Measurements from ENCODE around the gene OR56A4.

DNA sequence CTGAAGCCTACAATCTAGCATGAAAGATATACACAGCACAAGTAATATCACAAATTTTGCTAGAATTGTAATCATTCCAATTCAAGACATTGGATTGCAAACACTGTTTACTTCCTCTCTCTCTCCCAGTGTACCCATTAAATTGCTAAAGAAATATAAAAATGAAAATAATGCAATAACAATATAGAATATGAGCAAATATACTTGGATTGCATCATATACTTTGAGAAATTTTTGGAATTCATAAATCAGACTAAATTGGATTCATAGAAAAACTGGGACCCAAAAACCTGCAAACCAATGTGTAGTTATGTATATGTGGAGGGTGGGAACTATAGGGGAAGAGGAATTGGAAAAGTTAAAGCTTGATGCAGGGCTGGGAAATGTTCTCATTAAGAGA is 48.8 kb upstream of the OR56A4 start:
- TF ChIP-seq, protein P1, sequence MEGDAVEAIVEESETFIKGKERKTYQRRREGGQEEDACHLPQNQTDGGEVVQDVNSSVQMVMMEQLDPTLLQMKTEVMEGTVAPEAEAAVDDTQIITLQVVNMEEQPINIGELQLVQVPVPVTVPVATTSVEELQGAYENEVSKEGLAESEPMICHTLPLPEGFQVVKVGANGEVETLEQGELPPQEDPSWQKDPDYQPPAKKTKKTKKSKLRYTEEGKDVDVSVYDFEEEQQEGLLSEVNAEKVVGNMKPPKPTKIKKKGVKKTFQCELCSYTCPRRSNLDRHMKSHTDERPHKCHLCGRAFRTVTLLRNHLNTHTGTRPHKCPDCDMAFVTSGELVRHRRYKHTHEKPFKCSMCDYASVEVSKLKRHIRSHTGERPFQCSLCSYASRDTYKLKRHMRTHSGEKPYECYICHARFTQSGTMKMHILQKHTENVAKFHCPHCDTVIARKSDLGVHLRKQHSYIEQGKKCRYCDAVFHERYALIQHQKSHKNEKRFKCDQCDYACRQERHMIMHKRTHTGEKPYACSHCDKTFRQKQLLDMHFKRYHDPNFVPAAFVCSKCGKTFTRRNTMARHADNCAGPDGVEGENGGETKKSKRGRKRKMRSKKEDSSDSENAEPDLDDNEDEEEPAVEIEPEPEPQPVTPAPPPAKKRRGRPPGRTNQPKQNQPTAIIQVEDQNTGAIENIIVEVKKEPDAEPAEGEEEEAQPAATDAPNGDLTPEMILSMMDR (IDR thresholded peaks at IDR 0.05; ENCODE audit: insufficient read depth, low read length, poor library complexity, severe bottlenecking): no peak
- TF ChIP-seq EZH2phosphoT487 (conservative IDR thresholded peaks at IDR 0.05; ENCODE audit: low read length): no peak

Data from SU-DHL-6 (cell line).